ENCODE measurements around the gene ABLIM2.

ABLIM2 gene

DNA sequence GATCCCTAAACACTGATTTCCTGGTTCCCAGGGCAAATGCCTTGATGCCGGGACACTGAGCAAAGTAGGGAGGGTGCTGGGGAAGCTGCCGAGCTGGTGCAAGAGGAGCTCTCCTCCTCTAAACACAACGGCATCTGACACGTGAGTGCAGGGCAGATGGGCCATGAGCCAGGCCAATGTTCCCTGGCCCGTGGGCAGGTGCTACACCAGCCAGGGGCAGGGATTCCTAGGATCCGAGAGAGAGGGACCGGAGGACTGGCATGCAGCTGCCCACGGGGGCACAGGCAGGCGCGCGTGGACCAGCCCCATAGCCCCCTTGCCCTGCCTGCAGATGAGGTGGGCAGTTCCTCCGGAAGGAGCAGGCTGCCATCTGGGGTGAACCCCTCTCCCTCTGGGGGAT, 152.1 kb downstream of the ABLIM2 start:
- Histone ChIP-seq H3K4me3 (replicated peaks; ENCODE audit: insufficient read depth, low read length) (no peak overlapping the region), H3K27ac (replicated peaks) (no peak overlapping the region), H3K27me3 (ENCODE audit: insufficient read depth, poor library complexity, severe bottlenecking) (no peaks in the 10 kb centered on the region)
- DNase-seq (ENCODE audit: low read depth in 1 of 2, low spot score in 1 of 2): no peak
- TF ChIP-seq GABPA (IDR thresholded peaks at IDR 0.05; ENCODE audit: low read depth) (no peak), POLR2AphosphoS5 (IDR thresholded peaks at IDR 0.05; ENCODE audit: low read depth) (no peak), SPI1 (IDR thresholded peaks at IDR 0.05; ENCODE audit: borderline replicate concordance, low read depth) (no peak)
- TF ChIP-seq, protein P1, sequence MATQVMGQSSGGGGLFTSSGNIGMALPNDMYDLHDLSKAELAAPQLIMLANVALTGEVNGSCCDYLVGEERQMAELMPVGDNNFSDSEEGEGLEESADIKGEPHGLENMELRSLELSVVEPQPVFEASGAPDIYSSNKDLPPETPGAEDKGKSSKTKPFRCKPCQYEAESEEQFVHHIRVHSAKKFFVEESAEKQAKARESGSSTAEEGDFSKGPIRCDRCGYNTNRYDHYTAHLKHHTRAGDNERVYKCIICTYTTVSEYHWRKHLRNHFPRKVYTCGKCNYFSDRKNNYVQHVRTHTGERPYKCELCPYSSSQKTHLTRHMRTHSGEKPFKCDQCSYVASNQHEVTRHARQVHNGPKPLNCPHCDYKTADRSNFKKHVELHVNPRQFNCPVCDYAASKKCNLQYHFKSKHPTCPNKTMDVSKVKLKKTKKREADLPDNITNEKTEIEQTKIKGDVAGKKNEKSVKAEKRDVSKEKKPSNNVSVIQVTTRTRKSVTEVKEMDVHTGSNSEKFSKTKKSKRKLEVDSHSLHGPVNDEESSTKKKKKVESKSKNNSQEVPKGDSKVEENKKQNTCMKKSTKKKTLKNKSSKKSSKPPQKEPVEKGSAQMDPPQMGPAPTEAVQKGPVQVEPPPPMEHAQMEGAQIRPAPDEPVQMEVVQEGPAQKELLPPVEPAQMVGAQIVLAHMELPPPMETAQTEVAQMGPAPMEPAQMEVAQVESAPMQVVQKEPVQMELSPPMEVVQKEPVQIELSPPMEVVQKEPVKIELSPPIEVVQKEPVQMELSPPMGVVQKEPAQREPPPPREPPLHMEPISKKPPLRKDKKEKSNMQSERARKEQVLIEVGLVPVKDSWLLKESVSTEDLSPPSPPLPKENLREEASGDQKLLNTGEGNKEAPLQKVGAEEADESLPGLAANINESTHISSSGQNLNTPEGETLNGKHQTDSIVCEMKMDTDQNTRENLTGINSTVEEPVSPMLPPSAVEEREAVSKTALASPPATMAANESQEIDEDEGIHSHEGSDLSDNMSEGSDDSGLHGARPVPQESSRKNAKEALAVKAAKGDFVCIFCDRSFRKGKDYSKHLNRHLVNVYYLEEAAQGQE (IDR thresholded peaks at IDR 0.05; ENCODE audit: insufficient replicate concordance, low read depth): no peak
- TF ChIP-seq, protein P2, sequence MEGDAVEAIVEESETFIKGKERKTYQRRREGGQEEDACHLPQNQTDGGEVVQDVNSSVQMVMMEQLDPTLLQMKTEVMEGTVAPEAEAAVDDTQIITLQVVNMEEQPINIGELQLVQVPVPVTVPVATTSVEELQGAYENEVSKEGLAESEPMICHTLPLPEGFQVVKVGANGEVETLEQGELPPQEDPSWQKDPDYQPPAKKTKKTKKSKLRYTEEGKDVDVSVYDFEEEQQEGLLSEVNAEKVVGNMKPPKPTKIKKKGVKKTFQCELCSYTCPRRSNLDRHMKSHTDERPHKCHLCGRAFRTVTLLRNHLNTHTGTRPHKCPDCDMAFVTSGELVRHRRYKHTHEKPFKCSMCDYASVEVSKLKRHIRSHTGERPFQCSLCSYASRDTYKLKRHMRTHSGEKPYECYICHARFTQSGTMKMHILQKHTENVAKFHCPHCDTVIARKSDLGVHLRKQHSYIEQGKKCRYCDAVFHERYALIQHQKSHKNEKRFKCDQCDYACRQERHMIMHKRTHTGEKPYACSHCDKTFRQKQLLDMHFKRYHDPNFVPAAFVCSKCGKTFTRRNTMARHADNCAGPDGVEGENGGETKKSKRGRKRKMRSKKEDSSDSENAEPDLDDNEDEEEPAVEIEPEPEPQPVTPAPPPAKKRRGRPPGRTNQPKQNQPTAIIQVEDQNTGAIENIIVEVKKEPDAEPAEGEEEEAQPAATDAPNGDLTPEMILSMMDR (IDR thresholded peaks at IDR 0.05; ENCODE audit: insufficient read depth, low read length): no peak

DNA sequence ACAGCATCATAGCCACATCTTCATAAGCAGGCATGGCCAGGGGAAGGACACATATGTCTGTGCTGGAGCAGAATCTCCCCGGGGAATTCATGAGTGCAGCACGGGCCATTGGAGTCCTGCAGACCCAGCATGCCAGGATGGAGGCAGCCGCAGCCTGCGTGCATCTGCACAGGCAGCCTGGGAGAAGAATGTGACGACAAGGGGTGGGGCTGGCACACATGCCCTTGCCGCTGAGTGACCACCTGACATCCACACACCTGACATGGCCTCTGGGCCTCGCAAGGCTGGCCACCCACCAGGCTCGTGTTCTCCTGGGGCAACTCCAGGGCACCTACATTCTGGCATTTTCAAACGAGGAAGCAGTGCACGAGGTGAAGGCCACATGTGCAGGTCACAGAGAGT, 152.8 kb downstream of the ABLIM2 start:
- Histone ChIP-seq H3K4me3 (replicated peaks; ENCODE audit: insufficient read depth, low read length) (no peak overlapping the region), H3K27ac (replicated peaks) (no peak overlapping the region), H3K27me3 (ENCODE audit: insufficient read depth, poor library complexity, severe bottlenecking) (no peaks in the 10 kb centered on the region)
- no peak for TF ChIP-seq SPI1 (IDR thresholded peaks at IDR 0.05; ENCODE audit: borderline replicate concordance, low read depth)
- no peak for TF ChIP-seq POLR2AphosphoS5 (IDR thresholded peaks at IDR 0.05; ENCODE audit: low read depth)
- TF ChIP-seq GABPA (IDR thresholded peaks at IDR 0.05; ENCODE audit: low read depth): no peak
- TF ChIP-seq, protein P1 (IDR thresholded peaks at IDR 0.05; ENCODE audit: insufficient replicate concordance, low read depth): no peak
- TF ChIP-seq, protein P2 (IDR thresholded peaks at IDR 0.05; ENCODE audit: insufficient read depth, low read length): no peak
- DNase-seq (ENCODE audit: low read depth in 1 of 2, low spot score in 1 of 2): no peak

DNA sequence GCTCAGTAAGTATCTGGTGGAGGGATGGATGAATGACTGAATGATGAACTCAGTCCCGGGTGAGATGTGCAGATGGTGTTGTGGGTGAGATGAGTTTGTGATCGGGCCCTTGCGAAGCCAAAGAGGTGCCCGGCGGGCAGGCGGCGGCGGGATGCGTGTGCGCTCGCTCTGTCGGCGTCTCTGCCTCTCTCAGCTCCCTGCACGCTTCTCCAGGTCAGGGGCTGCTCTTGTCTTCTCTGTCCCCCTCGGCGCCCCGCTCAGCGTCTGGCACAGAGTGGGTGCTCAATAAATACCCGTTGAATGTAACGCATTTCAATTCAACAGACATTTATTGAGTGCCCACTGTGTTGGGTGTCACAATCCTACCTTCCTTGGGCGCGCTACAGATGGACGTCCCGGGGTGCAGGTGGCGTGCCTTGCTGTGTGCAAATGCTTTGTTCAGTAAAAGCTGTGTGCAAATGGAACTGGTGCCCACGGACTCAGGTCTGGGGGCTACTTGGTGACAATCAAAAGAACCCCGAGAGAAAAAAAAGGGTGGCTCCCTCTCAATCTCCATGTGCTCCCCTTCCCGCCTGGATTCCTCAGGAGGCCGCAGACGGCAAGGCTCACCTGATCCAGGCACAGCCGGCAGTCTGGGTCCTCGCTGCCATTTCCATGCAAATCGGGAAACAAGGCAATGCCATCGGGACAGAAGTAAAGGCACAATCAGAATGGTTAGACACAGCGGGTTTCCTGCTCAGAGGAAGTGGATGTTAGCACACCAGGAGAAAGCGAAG, 153.4 kb downstream of the ABLIM2 start:
- Histone ChIP-seq H3K27ac (replicated peaks) (no peak overlapping the region), H3K4me3 (replicated peaks; ENCODE audit: insufficient read depth, low read length) (no peak overlapping the region), H3K27me3 (ENCODE audit: insufficient read depth, poor library complexity, severe bottlenecking) (no peaks in the 10 kb centered on the region)
- DNase-seq (ENCODE audit: low read depth in 1 of 2, low spot score in 1 of 2): no peak
- TF ChIP-seq GABPA (IDR thresholded peaks at IDR 0.05; ENCODE audit: low read depth) (no peak), POLR2AphosphoS5 (IDR thresholded peaks at IDR 0.05; ENCODE audit: low read depth) (no peak), SPI1 (IDR thresholded peaks at IDR 0.05; ENCODE audit: borderline replicate concordance, low read depth) (no peak)
- TF ChIP-seq, protein P1 (IDR thresholded peaks at IDR 0.05; ENCODE audit: insufficient replicate concordance, low read depth): no peak
- TF ChIP-seq, protein P2 (IDR thresholded peaks at IDR 0.05; ENCODE audit: insufficient read depth, low read length): no peak
